Non-pigmented ciliary epithelial cell (primary cell): ENCODE data around the gene SCGB2A2.

Experiments used
- DNase-seq: peaks from one replicate; pipeline ENCODE4 v3.0.0-alpha.2; 2010; ENCODE audit warnings: low read depth

The SCGB2A2 gene

DNA sequence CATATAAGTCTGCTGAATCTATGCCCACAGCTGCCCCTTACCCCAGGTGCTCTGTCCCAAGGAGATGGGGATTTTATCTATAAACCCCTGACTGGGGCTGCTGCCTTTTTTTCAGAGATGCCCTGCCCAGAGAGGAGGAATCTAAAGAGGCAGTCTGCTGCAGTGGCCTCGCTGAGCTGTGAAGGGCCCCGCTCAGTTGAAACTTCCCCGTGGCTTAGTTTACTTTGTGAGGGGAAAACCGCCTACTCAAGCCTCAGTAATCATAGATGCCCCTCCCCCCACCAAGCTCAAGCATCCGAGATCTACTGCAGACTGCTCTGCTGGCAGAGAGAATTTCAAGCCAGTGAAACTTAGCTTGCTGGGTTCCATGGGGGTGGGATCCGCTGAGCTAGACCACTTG, 36.3 kb downstream of the SCGB2A2 start:
- DNase-seq = no peak

DNA sequence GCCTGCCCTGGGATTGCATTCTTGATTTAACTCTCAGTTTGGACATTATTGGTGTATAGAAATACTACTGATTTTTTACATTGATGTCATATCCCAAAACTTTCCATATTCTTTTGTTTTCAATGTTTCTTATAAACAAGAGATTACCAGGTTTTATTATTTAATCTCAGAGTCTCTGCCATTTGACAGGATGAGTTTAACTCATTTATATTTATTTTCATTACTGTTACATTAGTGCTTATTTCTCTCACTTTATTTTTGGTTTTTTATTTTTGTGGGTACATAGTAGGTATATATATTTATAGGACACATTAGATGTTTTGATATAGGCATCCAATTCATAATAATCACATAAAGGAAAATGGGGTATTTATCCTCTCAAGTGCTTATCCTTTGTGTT, 38.0 kb downstream of the SCGB2A2 start:
- no peak for DNase-seq

DNA sequence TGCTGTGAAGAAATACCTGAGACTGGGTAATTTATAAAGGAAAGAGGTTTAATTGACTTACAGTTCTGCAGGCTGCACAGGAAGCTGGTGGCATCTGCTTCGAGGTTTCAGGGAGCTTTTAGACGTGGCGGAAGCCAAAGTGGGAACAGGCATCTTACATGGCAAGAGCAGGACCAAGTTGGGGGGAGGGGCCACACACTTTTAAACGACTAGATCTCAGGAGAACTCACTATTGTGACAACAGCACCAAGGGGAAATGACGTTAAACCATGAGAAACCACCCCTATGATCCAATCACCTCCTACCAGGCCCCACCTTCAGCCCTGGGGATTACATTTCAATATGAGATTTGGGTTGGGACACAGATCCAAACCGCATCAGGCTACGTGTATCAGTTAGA, 40.0 kb downstream of the SCGB2A2 start:
- DNase-seq = no peak

DNA sequence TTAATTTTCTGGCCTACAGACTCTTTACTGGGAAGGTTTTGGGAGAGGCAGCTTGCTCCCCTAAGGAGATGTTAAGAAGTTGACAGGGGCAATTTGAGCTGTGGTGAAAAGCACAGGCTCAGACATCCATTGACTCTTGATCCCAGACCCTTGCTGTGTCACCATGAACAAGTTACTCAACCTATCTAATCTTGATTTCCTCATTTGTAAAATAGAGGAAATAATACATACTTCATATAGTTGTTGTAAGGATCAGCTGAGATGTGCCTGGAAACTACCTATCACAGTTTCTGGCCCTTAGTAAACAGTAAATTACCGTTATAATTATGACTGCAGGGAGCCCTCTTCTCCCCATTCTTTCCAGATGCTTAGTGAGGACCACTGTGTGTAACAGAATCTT, 45.5 kb downstream of the SCGB2A2 start:
- no peak for DNase-seq

DNA sequence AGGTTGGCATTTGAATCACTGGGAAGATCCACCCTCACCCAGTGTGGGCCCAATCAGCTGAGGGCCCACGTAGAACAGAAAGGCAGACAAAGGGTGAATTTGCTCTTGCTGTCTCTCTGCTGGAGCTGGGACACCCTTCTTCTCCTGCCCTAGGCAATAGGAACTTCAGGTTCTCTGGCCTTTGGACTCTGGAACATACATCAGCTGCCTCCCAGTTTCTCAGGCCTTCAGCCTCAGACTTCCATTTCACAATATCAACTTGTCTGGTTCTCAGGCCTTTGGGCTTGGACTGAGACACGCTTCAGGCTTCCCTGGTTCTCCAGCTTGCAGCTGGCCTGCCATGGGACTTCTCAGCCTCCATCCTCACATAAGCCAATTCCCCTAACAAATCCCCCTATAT, 52.6 kb downstream of the SCGB2A2 start:
- DNase-seq = no peak
